ENCODE results near the gene KLHL3. TPM values are rescaled to one million over a fixed set of nuclear protein-coding genes. Genes with fewer than 3 reads are reported as not detected.

The KLHL3 gene
- total RNA-seq, 1 donor from 2014 or later, result 23.3 TPM

GRCh38 chr5:137606401-137606800 is 129.5 kb downstream of the KLHL3 start:
- intact Hi-C loops (cut with DNase I), result loop anchor here (5.0 kb wide), 1 partner anchor 789 kb away; no protein-coding TSS in a partner anchor
- DNase-seq (ENCODE audit: missing footprints) (no peak), ATAC-seq (no peak)

GRCh38 chr5:137605411-137605810 is 130.5 kb downstream of the KLHL3 start:
- intact Hi-C loops (cut with DNase I), result loop anchor here (5.0 kb wide), 1 partner anchor 788 kb away; no protein-coding TSS in a partner anchor
- no peak for ATAC-seq
- no peak for DNase-seq (ENCODE audit: missing footprints)

GRCh38 chr5:137604348-137605095 is 131.4 kb downstream of the KLHL3 start:
- intact Hi-C loops (cut with DNase I), result loop anchor here (5.0 kb wide), 1 partner anchor 787 kb away; no protein-coding TSS in a partner anchor
- DNase-seq (ENCODE audit: missing footprints), result no peak
- ATAC-seq, result no peak

GRCh38 chr5:137603891-137604290 is 132.0 kb downstream of the KLHL3 start:
- intact Hi-C loops (cut with DNase I), result no loop called here
- ATAC-seq (no peak), DNase-seq (ENCODE audit: missing footprints) (no peak)

GRCh38 chr5:137603356-137603755 is 132.5 kb downstream of the KLHL3 start:
- intact Hi-C loops (cut with DNase I), result no loop called here
- DNase-seq (ENCODE audit: missing footprints), result no peak
- ATAC-seq, result no peak

- ATAC-seq (no peak), DNase-seq (ENCODE audit: missing footprints) (no peak)
- intact Hi-C loops (cut with DNase I), result no loop called here
Observed at GRCh38 chr5:137602721-137603273, 133.1 kb downstream of the KLHL3 start.

- ATAC-seq (no peak), DNase-seq (ENCODE audit: missing footprints) (no peak)
- intact Hi-C loops (cut with DNase I), result no loop called here
Observed at GRCh38 chr5:137600721-137601360, 135.0 kb downstream of the KLHL3 start.

GRCh38 chr5:137599457-137599856 is 136.4 kb downstream of the KLHL3 start:
- intact Hi-C loops (cut with DNase I), result no loop called here
- DNase-seq (ENCODE audit: missing footprints) (no peak), ATAC-seq (no peak)

GRCh38 chr5:137598399-137598798 is 137.5 kb downstream of the KLHL3 start:
- intact Hi-C loops (cut with DNase I), result no loop called here
- DNase-seq (ENCODE audit: missing footprints) (no peak), ATAC-seq (no peak)

GRCh38 chr5:137596941-137597340 is 138.9 kb downstream of the KLHL3 start:
- intact Hi-C loops (cut with DNase I), result no loop called here
- ATAC-seq, result no peak
- no peak for DNase-seq (ENCODE audit: missing footprints)

GRCh38 chr5:137595396-137596079 is 140.4 kb downstream of the KLHL3 start:
- DNase-seq (ENCODE audit: missing footprints), result no peak

GRCh38 chr5:137594717-137595116 is 141.2 kb downstream of the KLHL3 start:
- ATAC-seq, result no peak

More at GRCh38 chr5:137595396-137596079, 140.4 kb downstream of the KLHL3 start:
- intact Hi-C loops (cut with DNase I), result no loop called here
- ATAC-seq, result no peak

GRCh38 chr5:137592317-137592716 is 143.6 kb downstream of the KLHL3 start:
- DNase-seq (ENCODE audit: missing footprints), result no peak
- intact Hi-C loops (cut with DNase I), result no loop called here
- ATAC-seq, result no peak

More at GRCh38 chr5:137594717-137595116, 141.2 kb downstream of the KLHL3 start:
- intact Hi-C loops (cut with DNase I), result no loop called here
- DNase-seq (ENCODE audit: missing footprints), result no peak

- intact Hi-C loops (cut with DNase I), result no loop called here
Observed at GRCh38 chr5:137589185-137589584, 146.7 kb downstream of the KLHL3 start.

GRCh38 chr5:137587919-137588318 is 148.0 kb downstream of the KLHL3 start:
- intact Hi-C loops (cut with DNase I), result no loop called here
- no peak for ATAC-seq
- DNase-seq (ENCODE audit: missing footprints), result no peak

More at GRCh38 chr5:137589185-137589584, 146.7 kb downstream of the KLHL3 start:
- DNase-seq (ENCODE audit: missing footprints), result no peak
- ATAC-seq, result no peak

GRCh38 chr5:137584262-137584661 is 151.6 kb downstream of the KLHL3 start:
- intact Hi-C loops (cut with DNase I), result no loop called here
- no peak for DNase-seq (ENCODE audit: missing footprints)
- ATAC-seq, result no peak

GRCh38 chr5:137583129-137583528 is 152.8 kb downstream of the KLHL3 start:
- intact Hi-C loops (cut with DNase I), result no loop called here
- DNase-seq (ENCODE audit: missing footprints) (no peak), ATAC-seq (no peak)

GRCh38 chr5:137582218-137582617 is 153.7 kb downstream of the KLHL3 start:
- ATAC-seq (no peak), DNase-seq (ENCODE audit: missing footprints) (no peak)
- intact Hi-C loops (cut with DNase I), result no loop called here

GRCh38 chr5:137581776-137582175 is 154.1 kb downstream of the KLHL3 start:
- DNase-seq (ENCODE audit: missing footprints) (no peak), ATAC-seq (no peak)
- intact Hi-C loops (cut with DNase I), result no loop called here
